ENCODE data around the gene SPATA6L.

Gene SPATA6L

GRCh38 chr9:4691795-4692194, 25.5 kb upstream of the SPATA6L start:
- H3K9me2 ChIP-seq (replicated peaks; ENCODE audit: insufficient read depth, low read length): no peaks in the 10 kb centered on the region
- no peaks in the 10 kb centered on the region for H4K20me1 ChIP-seq (ENCODE audit: low read depth, low read length)
- no peak overlapping the region for H3K27ac ChIP-seq (ENCODE audit: low read depth, low read length)
- H3K79me2 ChIP-seq (ENCODE audit: insufficient read depth, low read length): peaks cover 26% of the 10 kb centered on the region
- H3K27me3 ChIP-seq (ENCODE audit: low read length): no peaks in the 10 kb centered on the region
- no peak overlapping the region for H3K4me2 ChIP-seq (ENCODE audit: low read depth, low read length, poor library complexity, severe bottlenecking)
- TF ChIP-seq CTCF (IDR thresholded peaks at IDR 0.05; ENCODE audit: insufficient read depth, low read length, poor library complexity, severe bottlenecking): no peak
- TF ChIP-seq EZH2phosphoT487 (conservative IDR thresholded peaks at IDR 0.05; ENCODE audit: low read length): no peak
- no peaks in the 10 kb centered on the region for H3K9me3 ChIP-seq (ENCODE audit: insufficient read depth, low read length)
- H2AFZ ChIP-seq (ENCODE audit: low read depth, low read length, severe bottlenecking): no peak overlapping the region
- no peaks in the 10 kb centered on the region; the same call in 1 of the 2 replicates for H3F3A ChIP-seq (ENCODE audit: insufficient read depth)
- H3K36me3 ChIP-seq (ENCODE audit: low read length): peaks cover 29% of the 10 kb centered on the region
- no peak overlapping the region for H3K9ac ChIP-seq (ENCODE audit: low read length)
- H3K4me3 ChIP-seq (ENCODE audit: insufficient read depth, low read length, poor library complexity, severe bottlenecking): no peak overlapping the region

GRCh38 chr9:4690144-4690543, 23.9 kb upstream of the SPATA6L start:
- H3K9me2 ChIP-seq (replicated peaks; ENCODE audit: insufficient read depth, low read length): no peaks in the 10 kb centered on the region
- peaks cover 37% of the 10 kb centered on the region for H3K36me3 ChIP-seq (ENCODE audit: low read length)
- H2AFZ ChIP-seq (ENCODE audit: low read depth, low read length, severe bottlenecking): no peak overlapping the region
- no peaks in the 10 kb centered on the region for H3K27me3 ChIP-seq (ENCODE audit: low read length)
- no peak overlapping the region for H3K4me3 ChIP-seq (ENCODE audit: insufficient read depth, low read length, poor library complexity, severe bottlenecking)
- H3K9ac ChIP-seq (ENCODE audit: low read length): no peak overlapping the region
- TF ChIP-seq CTCF (IDR thresholded peaks at IDR 0.05; ENCODE audit: insufficient read depth, low read length, poor library complexity, severe bottlenecking): no peak
- no peak for TF ChIP-seq EZH2phosphoT487 (conservative IDR thresholded peaks at IDR 0.05; ENCODE audit: low read length)
- H3F3A ChIP-seq (ENCODE audit: insufficient read depth): peaks cover 4% of the 10 kb centered on the region
- no peak overlapping the region for H3K27ac ChIP-seq (ENCODE audit: low read depth, low read length)
- H3K4me2 ChIP-seq (ENCODE audit: low read depth, low read length, poor library complexity, severe bottlenecking): no peak overlapping the region
- H3K9me3 ChIP-seq (ENCODE audit: insufficient read depth, low read length): no peaks in the 10 kb centered on the region
- H4K20me1 ChIP-seq (ENCODE audit: low read depth, low read length): no peaks in the 10 kb centered on the region
- H3K79me2 ChIP-seq (ENCODE audit: insufficient read depth, low read length): peaks cover 22% of the 10 kb centered on the region

GRCh38 chr9:4689687-4690104, 23.4 kb upstream of the SPATA6L start:
- peaks cover 21% of the 10 kb centered on the region; the same call in 1 of the 2 replicates for H3K79me2 ChIP-seq (ENCODE audit: insufficient read depth, low read length)
- H3K27ac ChIP-seq (ENCODE audit: low read depth, low read length): no peak overlapping the region
- H2AFZ ChIP-seq (ENCODE audit: low read depth, low read length, severe bottlenecking): no peak overlapping the region
- H3K36me3 ChIP-seq (ENCODE audit: low read length): peaks cover 41% of the 10 kb centered on the region
- peaks cover 4% of the 10 kb centered on the region for H3F3A ChIP-seq (ENCODE audit: insufficient read depth)
- H3K9me3 ChIP-seq (ENCODE audit: insufficient read depth, low read length): no peaks in the 10 kb centered on the region
- H4K20me1 ChIP-seq (ENCODE audit: low read depth, low read length): no peaks in the 10 kb centered on the region
- H3K9me2 ChIP-seq (replicated peaks; ENCODE audit: insufficient read depth, low read length): no peaks in the 10 kb centered on the region
- H3K9ac ChIP-seq (ENCODE audit: low read length): no peak overlapping the region
- H3K4me3 ChIP-seq (ENCODE audit: insufficient read depth, low read length, poor library complexity, severe bottlenecking): no peak overlapping the region
- no peak overlapping the region for H3K4me2 ChIP-seq (ENCODE audit: low read depth, low read length, poor library complexity, severe bottlenecking)
- no peaks in the 10 kb centered on the region for H3K27me3 ChIP-seq (ENCODE audit: low read length)
- TF ChIP-seq CTCF (IDR thresholded peaks at IDR 0.05; ENCODE audit: insufficient read depth, low read length, poor library complexity, severe bottlenecking) (no peak), EZH2phosphoT487 (conservative IDR thresholded peaks at IDR 0.05; ENCODE audit: low read length) (no peak)

All from SU-DHL-6 (cell line).